Fibroblast of mammary gland (primary cell): Measurements from ENCODE around the gene DUOXA1.

Source experiments
- DNase-seq: peaks from one replicate; pipeline ENCODE4 v3.0.0-alpha.2; 2010; ENCODE audit warnings: low read depth
- H3K4me3 ChIP-seq: 2 replicates; pipeline ENCODE4 v1.5.1; 2011; ENCODE audit warnings: low read depth, mild to moderate bottlenecking, low read length, moderate library complexity; ENCODE audit not compliant: control insufficient read depth
- TF ChIP-seq, protein P1 (sequence below): conservative IDR thresholded peaks from 2 replicates; pipeline ENCODE4 v1.5.1; 2011; ENCODE audit warnings: low read depth, low read length, inconsistent platforms; ENCODE audit not compliant: control insufficient read depth, insufficient read depth

DUOXA1 gene

DNA sequence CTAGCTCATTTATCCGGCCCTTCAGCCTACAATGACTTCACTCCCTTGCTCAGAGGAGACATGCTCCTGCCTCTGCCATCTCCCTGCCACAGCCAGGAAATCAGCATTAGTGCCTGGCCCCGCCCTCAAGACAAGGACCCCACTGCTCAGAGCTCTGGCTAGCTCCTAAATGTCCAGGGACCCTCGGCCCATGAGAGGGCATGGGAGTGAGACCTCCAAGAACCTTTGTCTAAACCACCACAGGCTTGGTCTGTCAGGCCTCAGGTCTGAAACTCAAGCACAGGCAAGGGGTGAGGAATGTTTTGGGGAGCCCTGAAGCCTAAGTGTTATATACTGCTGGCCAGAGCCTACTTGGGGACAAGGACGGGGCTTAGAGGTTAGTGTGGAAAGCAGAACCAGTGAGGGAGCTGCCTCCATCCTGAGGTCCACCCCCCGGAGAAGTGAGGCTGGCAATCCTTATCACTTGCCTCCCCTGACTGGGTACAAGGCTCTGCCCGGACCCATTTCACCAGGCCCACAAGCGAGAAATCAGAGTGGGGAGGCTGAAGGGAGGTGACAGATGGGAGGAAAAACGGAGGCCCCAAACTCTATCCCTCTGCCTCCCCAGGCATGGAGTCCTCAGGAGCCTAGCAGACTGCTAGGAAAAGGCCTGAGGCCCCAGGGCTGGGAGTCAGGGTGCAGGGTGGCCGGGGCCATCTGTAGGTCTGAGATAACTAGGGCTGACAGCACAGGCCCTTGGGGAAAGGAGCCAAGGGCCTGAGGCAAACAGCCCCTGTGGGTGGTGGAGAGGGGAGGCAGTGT, 39.3 kb upstream of the DUOXA1 start:
- no peak overlapping the region for H3K4me3 ChIP-seq
- TF ChIP-seq, protein P1, sequence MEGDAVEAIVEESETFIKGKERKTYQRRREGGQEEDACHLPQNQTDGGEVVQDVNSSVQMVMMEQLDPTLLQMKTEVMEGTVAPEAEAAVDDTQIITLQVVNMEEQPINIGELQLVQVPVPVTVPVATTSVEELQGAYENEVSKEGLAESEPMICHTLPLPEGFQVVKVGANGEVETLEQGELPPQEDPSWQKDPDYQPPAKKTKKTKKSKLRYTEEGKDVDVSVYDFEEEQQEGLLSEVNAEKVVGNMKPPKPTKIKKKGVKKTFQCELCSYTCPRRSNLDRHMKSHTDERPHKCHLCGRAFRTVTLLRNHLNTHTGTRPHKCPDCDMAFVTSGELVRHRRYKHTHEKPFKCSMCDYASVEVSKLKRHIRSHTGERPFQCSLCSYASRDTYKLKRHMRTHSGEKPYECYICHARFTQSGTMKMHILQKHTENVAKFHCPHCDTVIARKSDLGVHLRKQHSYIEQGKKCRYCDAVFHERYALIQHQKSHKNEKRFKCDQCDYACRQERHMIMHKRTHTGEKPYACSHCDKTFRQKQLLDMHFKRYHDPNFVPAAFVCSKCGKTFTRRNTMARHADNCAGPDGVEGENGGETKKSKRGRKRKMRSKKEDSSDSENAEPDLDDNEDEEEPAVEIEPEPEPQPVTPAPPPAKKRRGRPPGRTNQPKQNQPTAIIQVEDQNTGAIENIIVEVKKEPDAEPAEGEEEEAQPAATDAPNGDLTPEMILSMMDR = no peak
- no peak for DNase-seq

DNA sequence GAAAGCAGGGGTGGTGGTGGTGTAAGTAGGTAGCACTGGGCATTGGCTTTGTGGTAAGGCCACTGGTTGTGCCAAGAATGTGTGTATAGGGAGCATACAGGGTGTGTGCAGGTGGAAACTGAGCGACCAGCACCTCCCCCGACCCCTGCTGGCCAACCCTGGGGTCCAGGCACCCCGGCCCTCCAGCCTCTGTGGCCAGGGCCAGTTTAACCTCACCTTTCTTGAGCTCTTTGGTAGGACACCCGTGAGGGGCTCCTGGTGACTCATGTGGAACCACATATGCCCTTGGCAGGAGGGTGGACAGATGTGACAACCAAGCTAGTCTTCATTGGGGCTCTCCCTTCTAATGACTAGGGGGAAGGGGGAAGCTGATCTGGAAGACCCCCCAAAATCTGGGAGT, 38.6 kb upstream of the DUOXA1 start:
- no peak for DNase-seq
- H3K4me3 ChIP-seq = no peak overlapping the region
- TF ChIP-seq, protein P1 = no peak

DNA sequence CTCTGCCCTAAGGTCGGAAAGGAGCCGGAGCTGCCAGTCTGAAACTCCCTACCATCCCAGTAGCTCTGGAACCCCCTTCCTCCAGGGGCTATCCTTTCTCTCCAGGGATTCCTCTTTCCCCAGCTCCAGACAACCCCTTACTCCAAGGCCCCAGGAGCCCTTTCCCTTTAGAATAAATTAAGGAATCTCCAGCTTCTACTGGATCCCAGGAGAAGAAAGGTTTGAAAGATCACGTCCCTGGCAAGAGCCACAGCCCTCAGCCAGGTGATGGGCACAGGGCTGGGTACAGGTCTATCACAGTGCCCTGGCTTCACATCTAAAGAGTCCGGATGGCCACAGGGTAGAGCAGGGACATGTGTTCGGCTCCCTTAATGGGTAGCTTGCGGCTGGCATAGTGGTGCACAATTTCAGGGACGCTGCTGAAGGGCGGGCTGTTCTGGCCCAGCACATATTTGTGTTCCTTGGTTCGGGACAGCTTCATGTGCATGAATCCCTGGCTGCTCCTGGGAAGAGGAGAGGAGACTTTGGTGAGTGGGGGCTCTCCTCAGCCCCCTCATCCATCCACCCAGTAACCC, 38.0 kb upstream of the DUOXA1 start:
- peak overlapping the region; percentile 54 for H3K4me3 ChIP-seq
- TF ChIP-seq, protein P1 = no peak
- DNase-seq = no peak

DNA sequence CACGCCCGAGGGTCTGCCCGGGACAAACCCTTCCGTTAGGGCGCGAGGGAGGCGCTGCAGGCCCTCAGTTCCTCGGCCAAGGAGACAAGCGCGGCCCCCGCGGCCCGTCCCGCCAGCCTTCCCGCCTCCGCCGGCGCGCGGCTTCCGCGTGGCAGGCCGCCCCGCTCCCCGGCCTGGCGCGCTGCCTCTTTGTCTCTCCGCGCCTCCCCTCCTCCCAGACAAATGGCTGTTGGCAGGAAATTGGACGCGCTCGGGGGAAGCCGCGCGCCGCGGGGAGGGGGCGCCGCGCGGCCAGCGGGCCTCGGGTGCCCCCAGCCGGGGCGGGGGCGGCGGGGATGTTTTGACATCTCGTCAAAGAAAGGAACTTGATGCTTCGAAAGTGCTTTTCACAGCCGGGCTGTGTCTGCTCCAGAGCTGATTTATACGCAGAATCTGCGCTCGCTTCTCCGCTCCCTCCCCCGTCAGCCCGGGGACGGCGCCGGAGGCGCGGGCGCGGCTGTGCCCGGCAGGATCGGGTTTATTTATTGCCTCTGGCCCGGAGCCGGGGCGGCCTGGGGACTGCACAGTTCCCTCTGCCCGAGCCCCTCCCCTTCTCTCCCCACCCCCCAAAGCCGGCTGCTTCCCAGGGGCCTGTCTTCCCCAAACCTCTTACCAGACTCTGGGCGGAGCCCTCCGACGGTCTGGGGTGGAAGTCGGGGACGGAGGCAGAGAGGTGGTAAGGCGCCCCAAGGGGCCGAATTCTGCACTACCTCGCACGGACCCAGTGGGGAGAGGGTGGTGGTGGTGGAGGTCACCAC, 37.4 kb upstream of the DUOXA1 start:
- peak overlapping the region; percentile 54 for H3K4me3 ChIP-seq
- TF ChIP-seq, protein P1 = peak; percentile 57

DNA sequence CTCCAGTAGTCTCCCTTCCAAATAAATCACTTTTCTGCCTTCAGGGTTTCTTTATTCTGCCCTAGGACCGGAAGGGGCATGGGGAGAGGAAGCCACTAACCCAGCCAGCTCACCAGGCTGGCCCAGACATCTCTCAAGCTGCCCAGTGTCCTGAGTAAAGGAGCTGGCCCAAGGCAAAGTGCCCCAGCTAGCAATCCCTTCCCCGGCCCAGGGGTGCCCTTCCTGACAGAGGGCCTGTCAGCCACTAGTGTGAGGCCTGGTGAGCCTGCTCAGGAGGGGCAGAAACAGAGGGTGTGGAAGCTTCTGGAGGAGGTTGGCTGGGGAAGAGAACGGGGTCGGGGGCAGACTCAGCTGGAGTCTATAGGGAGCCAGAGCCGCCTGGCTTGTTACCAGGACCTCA, 35.9 kb upstream of the DUOXA1 start:
- TF ChIP-seq, protein P1 = no peak
- H3K4me3 ChIP-seq = no peak overlapping the region
- no peak for DNase-seq

More for the DNA sequence above, 37.4 kb upstream of the DUOXA1 start:
- DNase-seq = peak; percentile 77

DNA sequence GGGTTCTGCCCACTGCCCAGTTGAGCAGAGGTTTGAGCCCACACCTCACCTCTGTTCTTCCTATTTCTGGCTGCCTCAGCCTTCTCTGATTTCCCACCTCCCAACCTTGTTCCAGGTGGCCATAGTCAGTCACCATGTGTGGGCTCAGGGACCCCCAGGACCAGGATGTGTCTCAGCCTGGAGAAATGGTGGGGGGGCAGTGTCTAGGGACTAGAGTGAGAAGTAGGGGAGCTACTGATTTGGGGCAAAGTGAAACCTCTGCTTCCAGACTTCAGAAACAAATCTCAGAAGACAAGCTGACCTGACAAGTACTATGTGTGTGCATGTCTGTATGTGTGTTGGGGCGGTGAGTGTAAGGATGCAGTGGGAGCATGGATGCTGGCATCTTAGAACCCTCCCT, 35.2 kb upstream of the DUOXA1 start:
- no peak for DNase-seq
- H3K4me3 ChIP-seq = no peak overlapping the region
- TF ChIP-seq, protein P1 = no peak
